Osteocyte (in vitro differentiated cells): ENCODE measurements around the gene LYPD8. TPM values are rescaled to one million over a fixed set of nuclear protein-coding genes. Genes with fewer than 3 reads are reported as not detected.

Experiments
- DNase-seq: peaks from one replicate; pipeline ENCODE4 v3.0.0; 2021; ENCODE audit warnings: mixed read lengths; ENCODE audit not compliant: unreplicated experiment; ENCODE audit errors: extremely low spot score
- H3K27ac Mint-ChIP-seq: one replicate; pipeline ENCODE4 v1.8.0; 2021; ENCODE audit warnings: mild to moderate bottlenecking, mixed read lengths; ENCODE audit not compliant: unreplicated experiment
- H3K27me3 Mint-ChIP-seq: one replicate; pipeline ENCODE4 v1.8.0; 2021; ENCODE audit warnings: mixed read lengths; ENCODE audit not compliant: unreplicated experiment
- H3K36me3 Mint-ChIP-seq: one replicate; pipeline ENCODE4 v1.8.0; 2021; ENCODE audit warnings: mixed read lengths; ENCODE audit not compliant: unreplicated experiment
- H3K4me1 Mint-ChIP-seq: one replicate; pipeline ENCODE4 v1.8.0; 2021; ENCODE audit warnings: mixed read lengths; ENCODE audit not compliant: unreplicated experiment
- H3K4me3 Mint-ChIP-seq: one replicate; pipeline ENCODE4 v1.8.0; 2021; ENCODE audit warnings: mild to moderate bottlenecking, moderate library complexity, mixed read lengths; ENCODE audit not compliant: unreplicated experiment
- H3K9me3 Mint-ChIP-seq: one replicate; pipeline ENCODE4 v1.8.0; 2021; ENCODE audit warnings: mixed read lengths; ENCODE audit not compliant: unreplicated experiment
- total RNA-seq: library from RNA; stranded (reverse); gene quantifications from 2 replicates; pipeline ENCODE4 v1.2.1, GENCODE V29; 2021
- TF ChIP-seq, protein P1 (sequence below): fragments of 200-600 bp; sonication (generic); IDR thresholded peaks from 2 replicates; pipeline ENCODE4 v1.5.0; 2021; ENCODE audit warnings: antibody characterized with exemption, mild to moderate bottlenecking, moderate library complexity

The LYPD8 gene
- total RNA-seq, 1 donor from 2014 or later, result not detected

DNA sequence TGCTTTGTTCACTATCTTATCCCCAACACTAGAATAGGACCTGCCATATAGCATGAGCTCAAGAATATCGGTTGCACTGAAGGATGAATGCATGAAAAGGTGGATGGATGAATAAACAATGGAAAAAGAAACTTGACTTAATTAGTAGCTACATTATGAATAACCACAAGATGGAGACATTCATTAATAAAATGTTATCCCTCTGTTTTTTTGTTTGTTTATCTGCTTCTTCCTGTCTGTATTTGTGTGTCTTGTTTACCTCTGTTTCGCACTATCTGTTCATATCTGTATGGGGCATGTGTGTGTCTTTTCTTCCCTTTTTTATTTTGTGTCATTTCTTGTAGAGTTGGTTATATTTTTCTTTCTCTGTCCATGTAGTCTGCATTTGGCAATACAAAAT lies 51.9 kb downstream of the LYPD8 start:
- H3K4me1 Mint-ChIP-seq, result no peaks in the 10 kb centered on the region
- H3K27ac Mint-ChIP-seq, result no peak overlapping the region
- TF ChIP-seq, protein P1, sequence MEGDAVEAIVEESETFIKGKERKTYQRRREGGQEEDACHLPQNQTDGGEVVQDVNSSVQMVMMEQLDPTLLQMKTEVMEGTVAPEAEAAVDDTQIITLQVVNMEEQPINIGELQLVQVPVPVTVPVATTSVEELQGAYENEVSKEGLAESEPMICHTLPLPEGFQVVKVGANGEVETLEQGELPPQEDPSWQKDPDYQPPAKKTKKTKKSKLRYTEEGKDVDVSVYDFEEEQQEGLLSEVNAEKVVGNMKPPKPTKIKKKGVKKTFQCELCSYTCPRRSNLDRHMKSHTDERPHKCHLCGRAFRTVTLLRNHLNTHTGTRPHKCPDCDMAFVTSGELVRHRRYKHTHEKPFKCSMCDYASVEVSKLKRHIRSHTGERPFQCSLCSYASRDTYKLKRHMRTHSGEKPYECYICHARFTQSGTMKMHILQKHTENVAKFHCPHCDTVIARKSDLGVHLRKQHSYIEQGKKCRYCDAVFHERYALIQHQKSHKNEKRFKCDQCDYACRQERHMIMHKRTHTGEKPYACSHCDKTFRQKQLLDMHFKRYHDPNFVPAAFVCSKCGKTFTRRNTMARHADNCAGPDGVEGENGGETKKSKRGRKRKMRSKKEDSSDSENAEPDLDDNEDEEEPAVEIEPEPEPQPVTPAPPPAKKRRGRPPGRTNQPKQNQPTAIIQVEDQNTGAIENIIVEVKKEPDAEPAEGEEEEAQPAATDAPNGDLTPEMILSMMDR, result no peak
- peaks cover 36% of the 10 kb centered on the region for H3K9me3 Mint-ChIP-seq
- no peak for DNase-seq
- no peaks in the 10 kb centered on the region for H3K36me3 Mint-ChIP-seq
- no peaks in the 10 kb centered on the region for H3K27me3 Mint-ChIP-seq
- H3K4me3 Mint-ChIP-seq, result no peak overlapping the region

DNA sequence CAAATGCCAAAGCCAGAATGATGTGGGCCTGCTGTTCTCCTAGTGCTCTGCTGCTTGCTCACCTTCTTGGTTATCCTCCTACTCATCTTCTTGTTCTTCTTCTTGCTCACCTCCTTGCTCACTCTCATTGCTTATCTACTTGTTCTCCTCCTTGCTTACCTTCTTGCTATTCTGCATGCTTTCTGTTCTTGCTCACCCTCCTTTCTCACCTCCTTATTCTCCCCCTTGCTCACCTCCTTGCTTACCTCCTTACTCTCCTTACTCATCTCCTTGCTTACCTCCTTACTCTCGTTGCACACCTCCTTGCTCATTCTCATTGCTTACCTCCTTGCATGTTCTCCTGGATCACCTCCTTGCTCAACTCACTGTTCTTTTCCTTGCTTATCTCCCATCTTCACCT lies 52.8 kb downstream of the LYPD8 start, which contains the start of gene OR14I1:
TSS of gene OR14I1 (minus strand) at position 53 of the 400 bp plus-strand sequence.
- Mint-ChIP-seq H3K4me3 (no peak within 1 kb of the TSS), H3K4me1 (no peaks in the 10 kb centered on the region), H3K9me3 (peaks cover 34% of the 10 kb centered on the region), H3K27me3 (no peaks in the 10 kb centered on the region), H3K27ac (no peak within 1 kb of the TSS), H3K36me3 (no peaks in the 10 kb centered on the region)
- no peak for DNase-seq
- TF ChIP-seq, protein P1, result no peak

DNA sequence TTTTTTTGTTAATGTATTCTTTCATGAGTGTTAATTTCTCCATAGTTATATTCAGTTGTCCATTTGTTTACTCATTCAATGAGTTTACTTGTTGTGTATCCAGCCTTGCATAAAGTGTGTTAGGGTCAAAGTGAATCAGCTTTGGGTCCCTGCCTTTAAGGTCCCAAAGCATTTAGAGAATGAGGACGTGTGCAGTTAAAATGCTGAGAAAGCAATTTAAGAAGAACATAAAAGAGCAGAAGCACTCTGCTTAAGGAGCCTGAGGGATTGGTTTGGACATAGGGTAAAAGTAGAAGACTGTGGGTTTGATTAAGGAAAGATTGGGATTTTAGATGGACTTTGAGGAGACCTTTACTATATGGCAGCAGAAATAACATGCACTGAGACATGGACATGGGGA lies 56.5 kb downstream of the LYPD8 start:
- Mint-ChIP-seq H3K4me3 (no peak overlapping the region), H3K4me1 (no peaks in the 10 kb centered on the region), H3K9me3 (peaks cover 39% of the 10 kb centered on the region), H3K27me3 (no peaks in the 10 kb centered on the region), H3K36me3 (no peaks in the 10 kb centered on the region), H3K27ac (no peak overlapping the region)
- TF ChIP-seq, protein P1, result no peak
- no peak for DNase-seq

DNA sequence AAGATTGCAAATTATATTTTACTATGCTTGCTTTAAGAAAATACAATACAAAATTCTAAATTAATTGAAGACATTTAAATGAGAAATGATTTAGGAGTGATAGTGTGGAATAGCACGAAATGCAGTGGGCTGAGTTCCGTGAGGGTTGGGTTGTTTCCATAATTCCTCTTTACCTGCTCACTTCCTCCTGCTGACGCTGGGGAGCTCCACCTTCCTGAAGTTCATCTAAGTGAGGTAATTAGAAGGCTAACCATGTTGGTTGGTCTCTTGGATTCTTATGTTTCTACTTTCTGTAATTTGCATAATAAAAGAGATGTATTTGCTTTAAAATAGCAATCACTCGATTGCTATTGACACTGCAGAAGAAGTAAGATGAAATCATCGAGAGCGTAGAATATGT lies 57.7 kb downstream of the LYPD8 start:
- H3K4me3 Mint-ChIP-seq, result no peak overlapping the region
- H3K27ac Mint-ChIP-seq, result no peak overlapping the region
- H3K27me3 Mint-ChIP-seq, result no peaks in the 10 kb centered on the region
- H3K36me3 Mint-ChIP-seq, result no peaks in the 10 kb centered on the region
- no peaks in the 10 kb centered on the region for H3K4me1 Mint-ChIP-seq
- TF ChIP-seq, protein P1, result no peak
- DNase-seq, result no peak
- H3K9me3 Mint-ChIP-seq, result peaks cover 49% of the 10 kb centered on the region

DNA sequence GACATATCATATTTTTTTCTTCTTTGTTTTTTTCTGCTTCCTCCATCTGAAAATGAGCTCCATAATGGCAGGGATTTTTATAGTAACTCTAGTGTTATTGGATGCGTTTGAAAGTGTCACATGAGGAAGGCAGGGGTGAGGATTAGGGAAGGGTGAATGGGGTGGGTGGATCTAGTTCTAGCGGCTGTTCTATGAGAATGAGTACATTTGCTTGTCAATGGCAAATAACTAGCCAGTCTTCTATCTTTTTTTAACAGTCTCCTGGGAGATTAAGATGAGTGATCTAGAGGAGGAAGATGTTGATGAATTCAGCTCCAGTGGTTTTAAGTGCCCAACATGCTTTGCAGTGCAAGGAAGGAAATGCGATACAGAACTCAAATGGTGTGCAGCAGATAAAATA lies 58.8 kb downstream of the LYPD8 start:
- H3K4me3 Mint-ChIP-seq, result no peak overlapping the region
- DNase-seq, result no peak
- H3K36me3 Mint-ChIP-seq, result no peaks in the 10 kb centered on the region
- TF ChIP-seq, protein P1, result no peak
- no peaks in the 10 kb centered on the region for H3K4me1 Mint-ChIP-seq
- H3K9me3 Mint-ChIP-seq, result peaks cover 52% of the 10 kb centered on the region
- H3K27ac Mint-ChIP-seq, result no peak overlapping the region
- H3K27me3 Mint-ChIP-seq, result no peaks in the 10 kb centered on the region
